ENCODE measurements around the gene PLA2G3. TPM values are rescaled to one million over a fixed set of nuclear protein-coding genes. Genes with fewer than 3 reads are reported as not detected.

PLA2G3 gene
- total and polyA plus RNA-seq, 7 donors, result 5.2 TPM; not detected in 6

DNA sequence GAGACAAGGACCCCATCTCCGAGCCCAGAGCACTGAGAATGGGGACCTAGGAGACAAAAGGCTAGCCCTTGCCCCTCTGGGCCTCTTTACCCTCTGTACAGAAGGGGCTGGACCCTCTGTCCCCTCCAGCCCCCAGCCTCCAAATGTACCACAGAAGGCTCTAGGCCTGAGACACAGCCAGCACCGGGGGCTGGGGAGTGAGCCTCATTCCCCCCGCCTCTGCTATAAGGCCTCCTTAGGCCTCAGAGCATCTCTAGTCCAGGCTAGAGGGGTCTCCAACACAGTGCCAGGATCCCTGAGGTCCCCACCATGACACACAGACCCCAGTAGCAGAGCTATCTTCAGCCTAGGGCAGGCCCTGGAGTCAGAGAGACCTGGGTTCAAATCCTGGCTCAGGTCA lies 54.4 kb downstream of the PLA2G3 start:
- Histone ChIP-seq H3K27me3 (no peaks in the 10 kb centered on the region), H3K9me3 (no peaks in the 10 kb centered on the region), H3K4me3 (peak overlapping the region in 3 of 4 donors; percentile 79 to 82 (median 80)), H3K27ac (peak overlapping the region; percentile 96 to 100 (median 99)), H3K36me3 (peaks cover 16 to 30% (median 20%) of the 10 kb centered on the region in 4 donors), H3K4me1 (peaks cover 0 to 79% (median 78%) of the 10 kb centered on the region in 4 donors)
- TF ChIP-seq POLR2A (IDR thresholded peaks at IDR 0.05) (no peak), POLR2AphosphoS5 (IDR thresholded peaks at IDR 0.05) (no peak), CTCF (IDR thresholded peaks at IDR 0.05) (no peak), EP300 (IDR thresholded peaks at IDR 0.05) (no peak)
- intact Hi-C loops (cut with DNase I), result loop anchor here (1.0 kb wide), 1 partner anchor 117 kb away; the partner anchor contains the start of gene TUG1
- no peak for DNase-seq
- 77 to 84% methylated on average over 3 of the region's 3 CpGs for WGBS, 2 donors

DNA sequence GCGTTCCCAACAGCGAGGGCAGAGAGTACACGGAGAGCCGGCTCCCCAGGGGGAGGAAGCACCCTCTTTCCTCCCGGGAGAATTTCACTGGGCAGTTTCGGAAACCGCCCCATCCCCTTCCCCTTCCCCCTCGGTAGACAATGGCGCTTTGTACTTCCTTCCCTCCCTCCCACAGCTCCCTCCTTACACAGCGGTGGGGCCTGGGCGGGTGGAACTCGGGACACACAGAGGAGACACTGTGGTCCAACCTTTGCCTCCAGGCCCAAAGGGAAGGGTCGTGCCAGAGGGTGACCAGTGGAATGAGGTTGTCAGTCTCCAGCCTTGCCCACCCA lies 54.8 kb downstream of the PLA2G3 start:
- Histone ChIP-seq H3K27me3 (no peaks in the 10 kb centered on the region), H3K9me3 (no peaks in the 10 kb centered on the region), H3K4me3 (peak overlapping the region; percentile 45 to 82 (median 80)), H3K36me3 (peaks cover 16 to 28% (median 20%) of the 10 kb centered on the region in 4 donors), H3K27ac (peak overlapping the region; percentile 96 to 100 (median 99)), H3K4me1 (peaks cover 0 to 81% (median 81%) of the 10 kb centered on the region in 4 donors)
- peak; percentile 84 for DNase-seq
- intact Hi-C loops (cut with DNase I), result loop anchor here (1.0 kb wide), 1 partner anchor 116 kb away; the partner anchor contains the start of gene TUG1
- TF ChIP-seq CTCF (IDR thresholded peaks at IDR 0.05) (peak in 2 of 4 experiments; percentile 1 to 21), POLR2AphosphoS5 (IDR thresholded peaks at IDR 0.05) (no peak), POLR2A (IDR thresholded peaks at IDR 0.05) (no peak), EP300 (IDR thresholded peaks at IDR 0.05) (no peak)
- 8 to 13% methylated on average over 13 of the region's 13 CpGs for WGBS, 2 donors

DNA sequence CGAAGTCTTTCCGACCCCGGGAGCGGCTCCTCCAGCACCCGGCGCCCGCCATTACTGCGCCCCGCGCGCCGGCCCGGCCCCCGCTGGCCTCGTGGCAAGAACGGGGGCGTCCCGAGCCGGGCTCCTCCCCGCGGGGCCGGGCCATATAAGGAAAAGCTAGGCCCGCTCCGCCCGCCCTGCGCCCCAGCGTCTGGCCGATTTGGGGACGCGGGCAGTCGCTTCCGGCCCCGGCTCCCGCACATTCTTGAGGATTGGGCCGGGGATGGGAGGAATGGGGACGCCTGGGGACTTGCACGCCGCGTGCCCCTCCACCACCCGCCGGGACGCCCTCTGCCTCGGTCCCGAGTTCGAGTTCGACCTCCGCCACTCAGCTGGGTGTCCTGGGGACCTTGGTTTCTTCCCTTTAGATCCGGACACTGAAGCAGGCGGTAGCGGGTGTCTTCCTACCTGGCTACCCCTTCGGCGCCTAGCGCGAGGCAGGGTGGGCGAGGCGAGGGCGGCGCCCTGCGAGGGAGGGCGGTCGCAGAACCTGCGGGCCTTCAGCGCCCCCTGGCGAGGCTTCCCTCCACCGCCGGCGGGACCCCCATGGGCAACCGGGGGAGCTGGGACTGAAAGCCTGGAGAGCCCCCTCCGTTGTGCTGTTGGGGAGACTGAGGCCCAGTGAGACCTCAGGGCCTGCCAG lies 55.4 kb downstream of the PLA2G3 start:
- peak overlapping the region; percentile 96 to 100 (median 99) for H3K27ac ChIP-seq
- 1% methylated on average over 69 of the region's 69 CpGs for WGBS, 2 donors
- H3K4me1 ChIP-seq, result peaks cover 0 to 86% (median 83%) of the 10 kb centered on the region in 4 donors
- intact Hi-C loops (cut with DNase I), result loop anchor here (1.0 kb wide), 1 partner anchor 116 kb away; the partner anchor contains the start of gene TUG1
- no peaks in the 10 kb centered on the region for H3K9me3 ChIP-seq
- peak overlapping the region; percentile 45 to 82 (median 80) for H3K4me3 ChIP-seq
- H3K27me3 ChIP-seq, result no peaks in the 10 kb centered on the region
- TF ChIP-seq CTCF (IDR thresholded peaks at IDR 0.05) (peak; percentile 83 to 94 (median 90)), POLR2AphosphoS5 (IDR thresholded peaks at IDR 0.05) (peak; percentile 81 to 92 (median 84)), EP300 (IDR thresholded peaks at IDR 0.05) (no peak), POLR2A (IDR thresholded peaks at IDR 0.05) (peak; percentile 40 to 85)
- peak; percentile 96 for DNase-seq
- H3K36me3 ChIP-seq, result peaks cover 16 to 25% (median 18%) of the 10 kb centered on the region in 4 donors

Small RNA genes lying within 50 kb of the gene (small RNA-seq; reads per million reads assigned to genes)
- gene MIR3928, result 0 to 0.97 (median 0.18) reads per million in 3 donors

Other genes with a start within 250 kb of the PLA2G3 start
- 10 to 100 TPM; 13.3 to 42.1 (median 24.4) TPM for gene MORC2, start 171.7 kb downstream of the PLA2G3 start, total RNA-seq
- 10 to 100 TPM in 1 of 3 donors, 1 to 10 TPM in 2; 4.6 to 15.0 (median 7.8) TPM for gene MORC2, start 171.7 kb downstream of the PLA2G3 start, polyA plus RNA-seq
- gene TUG1, start 171.2 kb downstream of the PLA2G3 start, total RNA-seq, result 10 to 100 TPM; 51.5 to 88.9 (median 54.7) TPM
- gene TUG1, start 171.2 kb downstream of the PLA2G3 start, polyA plus RNA-seq, result 10 to 100 TPM; 10.8 to 35.1 (median 13.2) TPM
- gene SMTN, start 59.2 kb downstream of the PLA2G3 start, total RNA-seq, result 1,000 to 10,000 TPM in 3 of 4 donors, 100 to 1,000 TPM in 1; 987 to 1,789 (median 1,228) TPM
- gene SMTN, start 59.2 kb downstream of the PLA2G3 start, polyA plus RNA-seq, result 100 to 1,000 TPM in 1 of 3 donors, 10 to 100 TPM in 2; 23.8 to 103 (median 29.4) TPM
- gene SELENOM, start 32.9 kb downstream of the PLA2G3 start, total RNA-seq, result 1,000 to 10,000 TPM in 3 of 4 donors, 100 to 1,000 TPM in 1; 868 to 1,938 (median 1,638) TPM
- 100 to 1,000 TPM in 2 of 3 donors, 10 to 100 TPM in 1; 40.9 to 192 (median 169) TPM for gene SELENOM, start 32.9 kb downstream of the PLA2G3 start, polyA plus RNA-seq
- 1 to 10 TPM; 1.1 to 2.2 (median 1.8) TPM for gene INPP5J, start 17.5 kb downstream of the PLA2G3 start, total RNA-seq
- gene INPP5J, start 17.5 kb downstream of the PLA2G3 start, polyA plus RNA-seq, result 10 to 100 TPM; 11.4 to 15.3 (median 12.5) TPM
- 10 to 100 TPM; 30.1 to 33.5 (median 31.6) TPM for gene RNF185, start 19.7 kb upstream of the PLA2G3 start, total RNA-seq
- 10 to 100 TPM; 23.4 to 44.9 (median 43.2) TPM for gene RNF185, start 19.7 kb upstream of the PLA2G3 start, polyA plus RNA-seq
- gene LIMK2, start 71.8 kb upstream of the PLA2G3 start, total RNA-seq, result 10 to 100 TPM; 10.3 to 20.8 (median 14.0) TPM
- gene LIMK2, start 71.8 kb upstream of the PLA2G3 start, polyA plus RNA-seq, result 10 to 100 TPM; 31.9 to 58.7 (median 39.0) TPM
- gene PIK3IP1, start 152.0 kb upstream of the PLA2G3 start, total RNA-seq, result 10 to 100 TPM; 32.4 to 55.0 (median 50.3) TPM
- gene PIK3IP1, start 152.0 kb upstream of the PLA2G3 start, polyA plus RNA-seq, result 10 to 100 TPM in 1 of 3 donors, 1 to 10 TPM in 2; 5.8 to 87.6 (median 6.0) TPM
- gene PATZ1, start 205.8 kb upstream of the PLA2G3 start, total RNA-seq, result 10 to 100 TPM; 17.4 to 21.4 (median 19.9) TPM
- gene PATZ1, start 205.8 kb upstream of the PLA2G3 start, polyA plus RNA-seq, result 10 to 100 TPM in 1 of 3 donors, 1 to 10 TPM in 2; 3.7 to 15.8 (median 4.8) TPM